ENCODE measurements around the gene LAMB1. TPM values are rescaled to one million over a fixed set of nuclear protein-coding genes. Genes with fewer than 3 reads are reported as not detected.

LAMB1 gene
- total RNA-seq, 1 donor from 2014 or later: not detected

- Mint-ChIP-seq H3K4me1 (peaks cover 2% of the 10 kb centered on the region), H3K9me3 (no peaks in the 10 kb centered on the region), H3K36me3 (ENCODE audit: low read depth) (no peaks in the 10 kb centered on the region), H3K4me3 (no peak overlapping the region), H3K27me3 (peaks cover 9% of the 10 kb centered on the region), H3K27ac (no peak overlapping the region)
- intact Hi-C loops (cut with micrococcal nuclease): loop anchor here (1.0 to 2.0 kb wide), 4 partner anchors 131 to 1081 kb away; no protein-coding TSS in a partner anchor
- DNase-seq (no peak), ATAC-seq (ENCODE audit: low read depth) (no peak)
- POLR2A ChIA-PET: no interaction called here
- CTCF ChIA-PET: interaction anchor here (1.0 to 1.3 kb wide), 5 partner anchors 18 to 681 kb away, joined by 3 to 13 read pairs (median 3); no protein-coding TSS in a partner anchor
- no peak for TF ChIP-seq CTCF (IDR thresholded peaks at IDR 0.05)
Observed at GRCh38 chr7:107874111-107874510, 128.8 kb downstream of the LAMB1 start.

Other genes starting within 250 kb of the LAMB1 start
- not detected in 2 replicates for gene SLC26A3, start 199.9 kb downstream of the LAMB1 start, total RNA-seq
- gene DLD, start 112.0 kb downstream of the LAMB1 start, total RNA-seq: 55.0 and 66.1 TPM in 2 replicates
- not detected in 2 replicates for gene LAMB4, start 127.2 kb upstream of the LAMB1 start, total RNA-seq